ENCODE data around the gene PTPA. TPM values are rescaled to one million over a fixed set of nuclear protein-coding genes. Genes with fewer than 3 reads are reported as not detected.
"Not testable (repeated sequence)": the region's sequence is repeated elsewhere in the genome, so short reads cannot be mapped to it uniquely, and the experiment has no call there.

PTPA gene
- total RNA-seq, 1 experiment from 2014 or later: 182 TPM

DNA sequence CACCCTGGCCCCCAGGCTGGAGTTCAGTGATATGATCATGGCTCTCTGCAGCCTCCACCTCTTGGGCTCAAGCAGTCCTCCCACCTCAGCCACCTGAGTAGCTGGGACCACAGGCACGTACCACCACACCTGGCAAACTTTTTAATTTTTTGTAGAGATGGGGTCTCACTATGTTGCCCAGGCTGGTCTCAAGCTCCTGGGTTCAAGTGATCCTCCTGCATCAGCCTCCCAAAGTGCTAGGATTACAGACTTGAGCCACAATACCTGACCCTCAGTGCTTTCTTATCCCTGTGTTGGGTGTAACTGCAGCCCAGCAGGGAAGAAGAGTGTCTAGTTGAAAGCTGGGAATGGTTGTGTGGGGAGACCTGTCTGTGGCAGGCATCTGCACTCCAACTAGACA, 10.9 kb downstream of the PTPA start:
- Histone ChIP-seq H2AFZ (no peak overlapping the region), H3K9me2 (ENCODE audit: insufficient read depth) (no peaks in the 10 kb centered on the region), H3K4me3 (no peak overlapping the region), H3K4me2 (no peak overlapping the region), H3K4me1 (replicated peaks; ENCODE audit: insufficient read depth) (peaks cover 17% of the 10 kb centered on the region), H4K20me1 (ENCODE audit: insufficient read depth) (no peaks in the 10 kb centered on the region), H3K27me3 (ENCODE audit: insufficient read depth, low read depth) (no peaks in the 10 kb centered on the region), H3K27ac (no peak overlapping the region), H3F3A (ENCODE audit: insufficient read depth, low read depth) (peaks cover 13% of the 10 kb centered on the region), H3K79me2 (ENCODE audit: low read depth) (peaks cover 12% of the 10 kb centered on the region), H3K9me3 (ENCODE audit: insufficient read depth, low read depth) (no peaks in the 10 kb centered on the region), H3K36me3 (ENCODE audit: low read depth) (no peaks in the 10 kb centered on the region)
- ChIA-PET POLR2A (ENCODE audit: unreplicated experiment) (no interaction called here), CTCF (interaction anchor here (0.6 kb wide), 2 partner anchors 373 to 518 kb away, joined by 4 to 6 read pairs; no protein-coding TSS in a partner anchor)
- TF ChIP-seq, protein P1, sequence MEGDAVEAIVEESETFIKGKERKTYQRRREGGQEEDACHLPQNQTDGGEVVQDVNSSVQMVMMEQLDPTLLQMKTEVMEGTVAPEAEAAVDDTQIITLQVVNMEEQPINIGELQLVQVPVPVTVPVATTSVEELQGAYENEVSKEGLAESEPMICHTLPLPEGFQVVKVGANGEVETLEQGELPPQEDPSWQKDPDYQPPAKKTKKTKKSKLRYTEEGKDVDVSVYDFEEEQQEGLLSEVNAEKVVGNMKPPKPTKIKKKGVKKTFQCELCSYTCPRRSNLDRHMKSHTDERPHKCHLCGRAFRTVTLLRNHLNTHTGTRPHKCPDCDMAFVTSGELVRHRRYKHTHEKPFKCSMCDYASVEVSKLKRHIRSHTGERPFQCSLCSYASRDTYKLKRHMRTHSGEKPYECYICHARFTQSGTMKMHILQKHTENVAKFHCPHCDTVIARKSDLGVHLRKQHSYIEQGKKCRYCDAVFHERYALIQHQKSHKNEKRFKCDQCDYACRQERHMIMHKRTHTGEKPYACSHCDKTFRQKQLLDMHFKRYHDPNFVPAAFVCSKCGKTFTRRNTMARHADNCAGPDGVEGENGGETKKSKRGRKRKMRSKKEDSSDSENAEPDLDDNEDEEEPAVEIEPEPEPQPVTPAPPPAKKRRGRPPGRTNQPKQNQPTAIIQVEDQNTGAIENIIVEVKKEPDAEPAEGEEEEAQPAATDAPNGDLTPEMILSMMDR (conservative IDR thresholded peaks at IDR 0.05): no peak
- TF ChIP-seq EZH2 (IDR thresholded peaks at IDR 0.05; ENCODE audit: low read depth): no peak
- intact Hi-C loops (cut with micrococcal nuclease; ENCODE audit: unreplicated experiment): no loop called here
- no TSS peak for BruUV-seq (replicated peaks)
- no peak for DNase-seq

DNA sequence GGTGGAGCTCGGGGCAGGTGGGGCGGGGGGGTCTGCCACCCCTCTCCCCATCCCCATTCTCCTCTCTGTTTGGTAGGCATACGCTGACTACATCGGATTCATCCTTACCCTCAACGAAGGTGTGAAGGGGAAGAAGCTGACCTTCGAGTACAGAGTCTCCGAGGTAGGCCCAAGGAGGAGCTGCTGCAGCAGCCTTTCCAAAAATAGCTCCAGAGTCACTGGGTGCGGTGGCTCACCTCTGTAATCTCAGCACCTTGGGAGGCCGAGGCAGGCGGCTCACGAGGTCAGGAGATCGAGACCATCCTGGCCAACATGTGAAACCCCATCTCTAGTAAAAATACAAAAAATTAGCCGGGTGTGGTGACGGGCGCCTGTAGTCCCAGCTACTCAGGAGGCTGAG, 11.8 kb downstream of the PTPA start:
- H3K4me2 ChIP-seq; DNase-seq; H3K9me3 ChIP-seq (ENCODE audit: insufficient read depth, low read depth); H3K36me3 ChIP-seq (ENCODE audit: low read depth); H4K20me1 ChIP-seq (ENCODE audit: insufficient read depth); H2AFZ ChIP-seq; H3K4me3 ChIP-seq; BruUV-seq (replicated peaks); H3K79me2 ChIP-seq (ENCODE audit: low read depth); H3K27me3 ChIP-seq (ENCODE audit: insufficient read depth, low read depth); H3K27ac ChIP-seq; H3K9me2 ChIP-seq (ENCODE audit: insufficient read depth); intact Hi-C loops (cut with micrococcal nuclease; ENCODE audit: unreplicated experiment); POLR2A ChIA-PET (ENCODE audit: unreplicated experiment): not testable (repeated sequence)
- H3F3A ChIP-seq (ENCODE audit: insufficient read depth, low read depth): peaks cover 13% of the 10 kb centered on the region
- CTCF ChIA-PET: interaction anchor here (0.6 kb wide), 2 partner anchors 372 to 517 kb away, joined by 4 to 6 read pairs; no protein-coding TSS in a partner anchor
- H3K4me1 ChIP-seq (replicated peaks; ENCODE audit: insufficient read depth): peaks cover 17% of the 10 kb centered on the region

DNA sequence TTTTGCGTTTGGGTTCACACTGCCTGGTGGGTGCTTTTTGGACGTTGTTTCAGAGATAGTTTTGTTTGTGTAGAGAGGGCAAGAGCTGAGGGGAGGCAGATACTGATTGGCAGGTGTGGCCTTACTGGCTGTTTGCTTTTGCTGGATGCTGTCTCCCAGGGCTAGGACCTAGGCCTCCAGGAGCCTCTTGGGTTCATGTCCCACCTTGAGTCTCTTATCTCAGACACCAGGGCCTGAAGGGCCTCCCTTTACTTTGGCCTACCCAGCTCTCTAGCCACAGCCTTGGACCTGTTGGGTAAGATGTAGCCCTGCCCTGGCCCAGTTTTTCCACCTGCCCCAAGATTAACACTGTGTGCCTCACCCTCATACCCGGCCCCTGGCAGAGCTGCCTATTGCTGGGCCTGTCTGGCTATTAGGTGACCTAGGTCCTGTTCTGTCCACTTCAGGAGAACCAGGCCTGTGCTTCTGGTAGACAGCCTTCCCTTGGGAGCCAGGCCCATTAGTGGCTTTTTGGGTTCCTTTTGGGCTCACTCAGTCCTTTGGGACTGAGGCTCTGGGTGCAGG, 13.4 kb downstream of the PTPA start:
- DNase-seq: no peak
- ChIA-PET POLR2A (ENCODE audit: unreplicated experiment) (interaction anchor here (0.6 kb wide), 2 partner anchors 14 to 17 kb away, joined by 3 to 5 read pairs; no protein-coding TSS in a partner anchor), CTCF (no interaction called here)
- no TSS peak for BruUV-seq (replicated peaks)
- Histone ChIP-seq H3K4me2 (no peak overlapping the region), H3K79me2 (ENCODE audit: low read depth) (no peaks in the 10 kb centered on the region), H3K36me3 (ENCODE audit: low read depth) (no peaks in the 10 kb centered on the region; the same call in 1 of the 2 replicates), H3K4me1 (replicated peaks; ENCODE audit: insufficient read depth) (peaks cover 17% of the 10 kb centered on the region), H3K27me3 (ENCODE audit: insufficient read depth, low read depth) (no peaks in the 10 kb centered on the region), H3K27ac (peak overlapping the region; percentile 72), H3K4me3 (no peak overlapping the region), H3F3A (ENCODE audit: insufficient read depth, low read depth) (peaks cover 13% of the 10 kb centered on the region), H2AFZ (no peak overlapping the region), H3K9me3 (ENCODE audit: insufficient read depth, low read depth) (no peaks in the 10 kb centered on the region), H4K20me1 (ENCODE audit: insufficient read depth) (no peaks in the 10 kb centered on the region), H3K9me2 (ENCODE audit: insufficient read depth) (no peaks in the 10 kb centered on the region)
- TF ChIP-seq EZH2 (IDR thresholded peaks at IDR 0.05; ENCODE audit: low read depth): no peak
- TF ChIP-seq, protein P1 (conservative IDR thresholded peaks at IDR 0.05): no peak
- intact Hi-C loops (cut with micrococcal nuclease; ENCODE audit: unreplicated experiment): no loop called here

Data from PC-9 (cell line).